ENCODE measurements around the gene WWOX. TPM values are rescaled to one million over a fixed set of nuclear protein-coding genes. Genes with fewer than 3 reads are reported as not detected.

Gene WWOX
- total RNA-seq, 2 donors from 2014 or later: 33.8 to 82.5 TPM

DNA sequence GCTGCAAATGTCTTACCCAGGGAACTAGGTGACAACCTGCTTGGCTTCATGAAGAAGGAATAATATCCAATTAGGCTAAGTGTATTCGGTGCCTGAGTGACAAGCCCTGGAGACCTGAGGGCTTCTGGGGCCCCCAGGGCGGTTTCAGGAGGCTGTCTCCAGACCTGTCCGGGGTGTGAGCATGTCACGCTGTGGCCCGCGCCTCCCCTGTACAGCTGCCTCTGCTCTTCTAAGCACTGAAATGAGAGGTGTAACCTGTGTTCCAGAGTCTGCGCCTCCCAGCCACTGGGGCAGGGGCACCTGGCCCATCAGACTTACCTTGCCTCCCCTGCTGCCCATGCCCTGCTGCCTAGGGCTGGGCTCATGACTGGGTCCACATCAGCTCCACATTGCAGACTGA lies 114.3 kb downstream of the WWOX start:
- no peak for DNase-seq (ENCODE audit: low spot score)
- Histone ChIP-seq H3K4me3 (no peak overlapping the region), H3K9me3 (no peaks in the 10 kb centered on the region), H3K27me3 (replicated peaks; ENCODE audit: insufficient read depth) (no peaks in the 10 kb centered on the region), H3K4me1 (ENCODE audit: control insufficient read depth in 1 of 2, low read depth in 2 of 2) (peaks cover 0 to 4% of the 10 kb centered on the region in 2 donors), H3K36me3 (no peaks in the 10 kb centered on the region), H3K27ac (no peak overlapping the region)
- TF ChIP-seq, protein P1, sequence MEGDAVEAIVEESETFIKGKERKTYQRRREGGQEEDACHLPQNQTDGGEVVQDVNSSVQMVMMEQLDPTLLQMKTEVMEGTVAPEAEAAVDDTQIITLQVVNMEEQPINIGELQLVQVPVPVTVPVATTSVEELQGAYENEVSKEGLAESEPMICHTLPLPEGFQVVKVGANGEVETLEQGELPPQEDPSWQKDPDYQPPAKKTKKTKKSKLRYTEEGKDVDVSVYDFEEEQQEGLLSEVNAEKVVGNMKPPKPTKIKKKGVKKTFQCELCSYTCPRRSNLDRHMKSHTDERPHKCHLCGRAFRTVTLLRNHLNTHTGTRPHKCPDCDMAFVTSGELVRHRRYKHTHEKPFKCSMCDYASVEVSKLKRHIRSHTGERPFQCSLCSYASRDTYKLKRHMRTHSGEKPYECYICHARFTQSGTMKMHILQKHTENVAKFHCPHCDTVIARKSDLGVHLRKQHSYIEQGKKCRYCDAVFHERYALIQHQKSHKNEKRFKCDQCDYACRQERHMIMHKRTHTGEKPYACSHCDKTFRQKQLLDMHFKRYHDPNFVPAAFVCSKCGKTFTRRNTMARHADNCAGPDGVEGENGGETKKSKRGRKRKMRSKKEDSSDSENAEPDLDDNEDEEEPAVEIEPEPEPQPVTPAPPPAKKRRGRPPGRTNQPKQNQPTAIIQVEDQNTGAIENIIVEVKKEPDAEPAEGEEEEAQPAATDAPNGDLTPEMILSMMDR (IDR thresholded peaks at IDR 0.05): no peak
- ATAC-seq (ENCODE audit: insufficient number of reproducible peaks, low FRiP score, low read depth): no peak

DNA sequence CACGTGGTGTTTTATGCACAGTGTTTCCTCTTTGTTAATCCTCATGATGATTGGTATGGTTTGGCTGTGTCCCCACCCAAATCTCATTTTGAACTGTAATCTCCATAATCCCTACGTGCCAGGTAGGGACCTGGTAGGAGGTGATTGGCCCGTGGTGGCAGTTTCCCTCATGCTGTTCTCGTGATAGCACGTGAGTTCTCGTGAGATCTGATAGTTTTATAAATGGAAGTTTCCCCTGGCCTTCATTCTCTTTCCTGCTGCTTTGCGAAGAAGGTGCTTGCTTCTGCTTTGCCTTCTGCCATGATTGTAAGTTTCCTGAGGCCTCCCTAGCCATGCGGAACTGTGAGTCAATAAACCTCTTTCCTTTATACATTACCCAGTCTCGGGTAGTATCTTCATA lies 115.8 kb downstream of the WWOX start:
- ATAC-seq (ENCODE audit: insufficient number of reproducible peaks, low FRiP score, low read depth) (no peak), DNase-seq (ENCODE audit: low spot score) (no peak)
- H3K9me3 ChIP-seq: no peaks in the 10 kb centered on the region
- no peaks in the 10 kb centered on the region for H3K36me3 ChIP-seq
- no peaks in the 10 kb centered on the region for H3K27me3 ChIP-seq (replicated peaks; ENCODE audit: insufficient read depth)
- TF ChIP-seq, protein P1 (IDR thresholded peaks at IDR 0.05): no peak
- no peak overlapping the region for H3K27ac ChIP-seq
- H3K4me1 ChIP-seq (ENCODE audit: control insufficient read depth in 1 of 2, low read depth in 2 of 2): no peaks in the 10 kb centered on the region
- no peak overlapping the region for H3K4me3 ChIP-seq

DNA sequence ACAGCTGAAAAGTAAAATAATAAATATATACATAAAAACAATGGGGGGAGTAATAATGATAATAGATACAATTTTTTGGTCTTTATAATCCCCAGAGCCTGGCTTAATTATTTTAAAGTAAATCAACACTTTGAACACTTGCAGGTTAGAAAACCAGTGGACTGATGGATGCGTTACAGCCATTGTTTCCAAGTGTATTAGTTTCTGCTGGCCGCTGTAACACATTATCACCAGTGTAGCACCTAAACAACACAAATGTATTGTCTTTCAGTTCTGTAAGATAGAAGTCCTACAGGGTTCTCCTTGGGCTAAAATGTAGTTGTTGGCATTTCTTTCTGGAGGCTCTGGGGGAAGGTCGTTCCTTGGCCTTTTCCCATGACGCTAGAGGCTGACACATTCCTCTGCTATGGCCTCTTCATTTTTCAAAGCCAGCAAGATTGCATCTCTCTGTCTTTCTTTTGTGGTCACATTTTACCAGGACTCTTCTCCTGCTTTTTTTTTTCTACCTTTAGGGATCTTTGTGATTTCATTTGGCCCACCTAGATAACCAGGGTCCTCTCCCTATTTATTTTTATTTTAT lies 116.8 kb downstream of the WWOX start:
- Histone ChIP-seq H3K4me1 (ENCODE audit: control insufficient read depth in 1 of 2, low read depth in 2 of 2) (no peaks in the 10 kb centered on the region), H3K4me3 (no peak overlapping the region), H3K36me3 (no peaks in the 10 kb centered on the region), H3K27me3 (replicated peaks; ENCODE audit: insufficient read depth) (no peaks in the 10 kb centered on the region), H3K9me3 (no peaks in the 10 kb centered on the region), H3K27ac (no peak overlapping the region)
- ATAC-seq (ENCODE audit: insufficient number of reproducible peaks, low FRiP score, low read depth): no peak
- TF ChIP-seq, protein P1 (IDR thresholded peaks at IDR 0.05): no peak
- no peak for DNase-seq (ENCODE audit: low spot score)

DNA sequence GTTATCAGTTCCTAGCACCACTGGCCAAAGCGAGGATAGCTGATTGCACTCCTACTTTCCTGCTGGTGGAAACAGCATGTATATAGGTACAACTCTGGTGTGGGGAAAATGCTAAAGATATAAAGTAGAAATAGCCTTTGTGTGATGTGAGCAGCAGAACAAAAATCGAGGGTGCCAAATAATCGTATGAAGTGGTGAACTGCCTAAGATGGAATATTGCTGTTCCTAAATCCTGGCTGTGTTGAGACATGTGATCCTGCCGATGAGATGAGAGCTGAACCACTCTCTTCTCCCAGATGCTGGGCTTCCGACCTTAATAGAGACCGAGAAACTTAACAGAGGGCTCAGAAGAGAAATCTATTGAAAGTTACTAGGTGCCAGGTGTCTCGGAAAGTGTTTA lies 117.8 kb downstream of the WWOX start:
- TF ChIP-seq, protein P1 (IDR thresholded peaks at IDR 0.05): no peak
- ATAC-seq (ENCODE audit: insufficient number of reproducible peaks, low FRiP score, low read depth) (no peak), DNase-seq (ENCODE audit: low spot score) (no peak)
- H3K4me1 ChIP-seq (ENCODE audit: control insufficient read depth in 1 of 2, low read depth in 2 of 2): peaks cover 0 to 4% of the 10 kb centered on the region in 2 donors
- no peaks in the 10 kb centered on the region for H3K36me3 ChIP-seq
- no peaks in the 10 kb centered on the region for H3K9me3 ChIP-seq
- H3K4me3 ChIP-seq: no peak overlapping the region
- no peaks in the 10 kb centered on the region for H3K27me3 ChIP-seq (replicated peaks; ENCODE audit: insufficient read depth)
- H3K27ac ChIP-seq: no peak overlapping the region

DNA sequence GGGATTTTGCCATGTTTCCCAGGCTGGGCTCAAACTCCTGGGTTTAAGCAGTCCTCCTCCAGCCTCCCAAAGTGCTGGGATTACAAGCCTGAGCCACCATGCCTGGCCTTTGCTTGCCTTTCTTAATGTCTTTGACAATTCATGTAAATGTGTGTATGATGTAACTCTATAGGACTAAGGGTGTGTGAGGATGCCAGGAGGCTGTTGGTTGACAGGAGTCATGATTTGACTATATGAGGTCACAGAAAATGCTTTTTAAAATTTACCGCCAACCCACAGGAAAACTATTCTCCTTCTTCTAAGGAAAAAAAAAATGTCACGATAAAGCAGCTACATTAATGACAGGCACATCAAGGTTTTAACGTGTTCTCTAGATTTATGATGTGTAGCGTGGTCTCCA lies 118.8 kb downstream of the WWOX start:
- Histone ChIP-seq H3K9me3 (no peaks in the 10 kb centered on the region), H3K27me3 (replicated peaks; ENCODE audit: insufficient read depth) (no peaks in the 10 kb centered on the region), H3K36me3 (no peaks in the 10 kb centered on the region), H3K27ac (no peak overlapping the region), H3K4me3 (no peak overlapping the region), H3K4me1 (ENCODE audit: control insufficient read depth in 1 of 2, low read depth in 2 of 2) (peaks cover 0 to 4% of the 10 kb centered on the region in 2 donors)
- DNase-seq (ENCODE audit: low spot score) (no peak), ATAC-seq (ENCODE audit: insufficient number of reproducible peaks, low FRiP score, low read depth) (no peak)
- TF ChIP-seq, protein P1 (IDR thresholded peaks at IDR 0.05): no peak
